ENCODE data around the gene KRTAP1-4.
"Not testable (repeated sequence)": the region's sequence is repeated elsewhere in the genome, so short reads cannot be mapped to it uniquely, and the experiment has no call there.

The KRTAP1-4 gene

DNA sequence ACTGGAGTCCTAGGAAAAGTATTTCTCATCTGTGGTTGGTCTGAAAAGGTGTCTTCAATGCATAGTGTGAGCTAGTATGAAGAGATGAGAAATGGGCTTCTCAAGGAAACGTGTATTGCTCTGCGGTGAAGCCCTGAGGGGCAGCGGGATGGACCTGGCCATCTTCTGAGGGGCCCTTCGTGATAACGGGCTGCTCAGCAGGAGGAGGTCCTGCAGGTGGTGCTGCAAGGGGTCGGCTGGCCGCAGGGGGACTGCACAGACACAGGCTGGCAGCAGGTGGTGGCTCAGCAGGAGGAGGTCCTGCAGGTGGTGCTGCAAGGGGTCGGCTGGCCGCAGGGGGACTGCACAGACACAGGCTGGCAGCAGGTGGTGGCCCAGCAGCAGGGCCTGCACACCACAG lies 24.6 kb upstream of the KRTAP1-4 start:
- H3K4ac ChIP-seq (ENCODE audit: low read depth in 1 of 2, low read length in 2 of 2); H3K9ac ChIP-seq (ENCODE audit: low read length); H3K18ac ChIP-seq (ENCODE audit: low read depth in 1 of 2, low read length in 2 of 2); H2BK15ac ChIP-seq (ENCODE audit: low read depth, poor library complexity, severe bottlenecking); H3K23ac ChIP-seq (ENCODE audit: low read length in 2 of 2); H3K9me3 ChIP-seq (ENCODE audit: control insufficient read depth, low read length); H4K91ac ChIP-seq (ENCODE audit: low read length); H3K27me3 ChIP-seq (ENCODE audit: control insufficient read depth in 1 of 2, insufficient read depth in 1 of 2, low read length in 2 of 2); DNase-seq; H2AFZ ChIP-seq (ENCODE audit: low read depth, low read length); H3K4me2 ChIP-seq (ENCODE audit: low read length, poor library complexity, severe bottlenecking); H2BK120ac ChIP-seq (ENCODE audit: low read depth, low read length); H2AK5ac ChIP-seq (ENCODE audit: low read length, severe bottlenecking); H3K14ac ChIP-seq (ENCODE audit: low read length in 2 of 2); H2BK5ac ChIP-seq (ENCODE audit: low read depth, low read length, poor library complexity, severe bottlenecking); H3K36me3 ChIP-seq (ENCODE audit: control insufficient read depth in 1 of 2, insufficient read depth in 2 of 2, low read depth in 1 of 2, low read length in 2 of 2); H3K79me1 ChIP-seq (replicated peaks; ENCODE audit: low read length, poor library complexity, severe bottlenecking); H4K8ac ChIP-seq (ENCODE audit: low read length); H2BK12ac ChIP-seq (ENCODE audit: low read length in 2 of 2); H3K4me1 ChIP-seq (ENCODE audit: control insufficient read depth, insufficient read depth, low read depth, low read length); H3K27ac ChIP-seq (ENCODE audit: low read length, poor library complexity, severe bottlenecking); H3K4me3 ChIP-seq (ENCODE audit: insufficient read depth in 1 of 2, low read depth in 1 of 2, low read length in 2 of 2): not testable (repeated sequence)
- 75% methylated on average over 7 of the region's 9 CpGs for WGBS

DNA sequence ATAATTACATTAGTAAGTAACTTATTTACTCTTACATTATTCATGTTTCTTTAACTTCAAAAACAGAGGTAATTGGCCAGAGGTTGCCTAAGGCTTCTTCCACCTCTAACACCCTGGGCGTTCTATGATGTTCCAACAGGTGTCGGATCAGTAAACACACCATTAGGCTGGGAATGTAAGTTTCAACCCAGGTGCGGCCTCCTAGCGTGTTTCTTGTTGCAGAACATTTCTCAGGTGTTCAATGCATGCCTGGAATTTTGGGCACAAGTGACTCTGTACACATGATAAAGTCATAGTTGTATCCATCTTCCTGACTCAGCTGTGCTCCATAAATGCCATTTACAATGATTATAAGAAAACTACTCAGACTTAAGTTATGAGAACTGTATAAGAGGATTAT lies 24.0 kb upstream of the KRTAP1-4 start:
- Histone ChIP-seq H2AK5ac (ENCODE audit: low read length, severe bottlenecking) (no peak overlapping the region), H4K91ac (ENCODE audit: low read length) (no peak overlapping the region), H3K9me3 (ENCODE audit: control insufficient read depth, low read length) (no peaks in the 10 kb centered on the region), H2AFZ (ENCODE audit: low read depth, low read length) (no peak overlapping the region), H3K27ac (ENCODE audit: low read length, poor library complexity, severe bottlenecking) (no peak overlapping the region), H3K18ac (ENCODE audit: low read depth in 1 of 2, low read length in 2 of 2) (no peak overlapping the region), H3K23ac (ENCODE audit: low read length in 2 of 2) (no peak overlapping the region), H4K8ac (ENCODE audit: low read length) (no peak overlapping the region), H3K27me3 (ENCODE audit: control insufficient read depth in 1 of 2, insufficient read depth in 1 of 2, low read length in 2 of 2) (no peaks in the 10 kb centered on the region), H3K79me1 (replicated peaks; ENCODE audit: low read length, poor library complexity, severe bottlenecking) (no peaks in the 10 kb centered on the region), H3K36me3 (ENCODE audit: control insufficient read depth in 1 of 2, insufficient read depth in 2 of 2, low read depth in 1 of 2, low read length in 2 of 2) (no peaks in the 10 kb centered on the region), H2BK12ac (ENCODE audit: low read length in 2 of 2) (no peak overlapping the region), H3K4me1 (ENCODE audit: control insufficient read depth, insufficient read depth, low read depth, low read length) (peaks cover 2% of the 10 kb centered on the region), H2BK5ac (ENCODE audit: low read depth, low read length, poor library complexity, severe bottlenecking) (no peak overlapping the region), H3K4ac (ENCODE audit: low read depth in 1 of 2, low read length in 2 of 2) (no peak overlapping the region), H3K4me2 (ENCODE audit: low read length, poor library complexity, severe bottlenecking) (no peak overlapping the region), H3K4me3 (ENCODE audit: insufficient read depth in 1 of 2, low read depth in 1 of 2, low read length in 2 of 2) (no peak overlapping the region), H2BK15ac (ENCODE audit: low read depth, poor library complexity, severe bottlenecking) (no peak overlapping the region), H3K14ac (ENCODE audit: low read length in 2 of 2) (no peak overlapping the region), H2BK120ac (ENCODE audit: low read depth, low read length) (no peak overlapping the region), H3K9ac (ENCODE audit: low read length) (no peak overlapping the region)
- WGBS, result 93% methylated on average over 4 of the region's 4 CpGs
- DNase-seq, result no peak

DNA sequence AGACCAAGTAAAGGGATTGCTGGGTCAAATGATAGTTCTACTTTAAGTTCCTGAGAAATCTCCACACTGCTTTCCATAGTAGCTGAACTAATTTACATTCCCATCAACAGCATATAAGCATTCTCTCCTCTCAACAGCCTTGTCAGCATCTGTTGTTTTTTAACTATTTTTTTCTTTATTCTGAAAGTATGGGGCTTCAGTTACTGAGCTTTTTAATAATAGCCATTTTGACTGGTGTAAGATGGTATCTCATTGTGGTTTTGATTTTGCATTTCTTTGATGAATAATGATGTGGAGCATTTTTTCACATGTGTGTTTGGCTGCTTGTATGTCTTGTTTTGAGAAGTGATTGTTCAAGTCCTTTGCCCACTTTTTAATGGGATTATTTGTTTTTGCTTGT lies 22.6 kb upstream of the KRTAP1-4 start:
- H2AK5ac ChIP-seq (ENCODE audit: low read length, severe bottlenecking), result no peak overlapping the region
- H2BK12ac ChIP-seq (ENCODE audit: low read length in 2 of 2), result no peak overlapping the region
- no peaks in the 10 kb centered on the region for H3K9me3 ChIP-seq (ENCODE audit: control insufficient read depth, low read length)
- no peak overlapping the region for H3K4me2 ChIP-seq (ENCODE audit: low read length, poor library complexity, severe bottlenecking)
- no peaks in the 10 kb centered on the region for H3K36me3 ChIP-seq (ENCODE audit: control insufficient read depth in 1 of 2, insufficient read depth in 2 of 2, low read depth in 1 of 2, low read length in 2 of 2)
- no peak overlapping the region for H2BK120ac ChIP-seq (ENCODE audit: low read depth, low read length)
- no peak overlapping the region for H3K18ac ChIP-seq (ENCODE audit: low read depth in 1 of 2, low read length in 2 of 2)
- H2BK5ac ChIP-seq (ENCODE audit: low read depth, low read length, poor library complexity, severe bottlenecking), result no peak overlapping the region
- no peak overlapping the region for H2BK15ac ChIP-seq (ENCODE audit: low read depth, poor library complexity, severe bottlenecking)
- no peak overlapping the region for H3K4me3 ChIP-seq (ENCODE audit: insufficient read depth in 1 of 2, low read depth in 1 of 2, low read length in 2 of 2)
- DNase-seq, result no peak
- no peak overlapping the region for H2AFZ ChIP-seq (ENCODE audit: low read depth, low read length)
- H3K79me1 ChIP-seq (replicated peaks; ENCODE audit: low read length, poor library complexity, severe bottlenecking), result no peaks in the 10 kb centered on the region
- H3K9ac ChIP-seq (ENCODE audit: low read length), result no peak overlapping the region
- H3K14ac ChIP-seq (ENCODE audit: low read length in 2 of 2), result no peak overlapping the region
- no peak overlapping the region for H4K91ac ChIP-seq (ENCODE audit: low read length)
- H3K27ac ChIP-seq (ENCODE audit: low read length, poor library complexity, severe bottlenecking), result no peak overlapping the region
- no peak overlapping the region for H3K23ac ChIP-seq (ENCODE audit: low read length in 2 of 2)
- no peak overlapping the region for H4K8ac ChIP-seq (ENCODE audit: low read length)
- H3K27me3 ChIP-seq (ENCODE audit: control insufficient read depth in 1 of 2, insufficient read depth in 1 of 2, low read length in 2 of 2), result no peaks in the 10 kb centered on the region
- peaks cover 5% of the 10 kb centered on the region for H3K4me1 ChIP-seq (ENCODE audit: control insufficient read depth, insufficient read depth, low read depth, low read length)
- H3K4ac ChIP-seq (ENCODE audit: low read depth in 1 of 2, low read length in 2 of 2), result no peak overlapping the region

DNA sequence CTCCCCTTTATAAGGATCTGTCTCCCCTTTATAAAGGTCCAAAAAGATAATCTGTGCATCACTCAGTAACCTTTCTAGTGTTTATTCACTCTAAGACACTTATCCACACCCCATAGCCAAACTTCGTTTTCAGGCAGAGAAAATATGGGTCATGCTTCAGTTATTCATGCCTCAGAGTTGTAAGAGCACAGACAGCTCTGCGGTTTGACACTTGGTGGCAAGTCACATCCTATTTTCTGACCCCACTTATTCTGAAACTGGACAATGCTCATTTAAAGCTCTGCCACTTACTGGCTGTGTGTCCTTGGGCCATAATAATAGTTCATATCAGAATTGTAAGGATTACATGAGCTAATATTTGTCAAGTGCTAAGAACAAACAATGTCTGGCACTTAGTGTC lies 19.1 kb upstream of the KRTAP1-4 start:
- no peak overlapping the region for H2BK120ac ChIP-seq (ENCODE audit: low read depth, low read length)

More for the DNA sequence above, 19.1 kb upstream of the KRTAP1-4 start:
- WGBS, result 20% methylated on average over 2 of the region's 2 CpGs
- Histone ChIP-seq H3K9me3 (ENCODE audit: control insufficient read depth, low read length) (no peaks in the 10 kb centered on the region), H3K36me3 (ENCODE audit: control insufficient read depth in 1 of 2, insufficient read depth in 2 of 2, low read depth in 1 of 2, low read length in 2 of 2) (no peaks in the 10 kb centered on the region), H2BK5ac (ENCODE audit: low read depth, low read length, poor library complexity, severe bottlenecking) (no peak overlapping the region), H2AFZ (ENCODE audit: low read depth, low read length) (no peak overlapping the region), H3K4me3 (ENCODE audit: insufficient read depth in 1 of 2, low read depth in 1 of 2, low read length in 2 of 2) (no peak overlapping the region), H3K23ac (ENCODE audit: low read length in 2 of 2) (no peak overlapping the region), H3K4ac (ENCODE audit: low read depth in 1 of 2, low read length in 2 of 2) (no peak overlapping the region), H3K9ac (ENCODE audit: low read length) (peak overlapping the region; percentile 7), H3K27me3 (ENCODE audit: control insufficient read depth in 1 of 2, insufficient read depth in 1 of 2, low read length in 2 of 2) (no peaks in the 10 kb centered on the region), H2BK12ac (ENCODE audit: low read length in 2 of 2) (no peak overlapping the region), H3K27ac (ENCODE audit: low read length, poor library complexity, severe bottlenecking) (peak overlapping the region; percentile 57), H3K4me2 (ENCODE audit: low read length, poor library complexity, severe bottlenecking) (peak overlapping the region; percentile 3), H3K18ac (ENCODE audit: low read depth in 1 of 2, low read length in 2 of 2) (no peak overlapping the region), H2BK15ac (ENCODE audit: low read depth, poor library complexity, severe bottlenecking) (no peak overlapping the region), H3K4me1 (ENCODE audit: control insufficient read depth, insufficient read depth, low read depth, low read length) (peaks cover 8% of the 10 kb centered on the region), H4K8ac (ENCODE audit: low read length) (no peak overlapping the region), H3K79me1 (replicated peaks; ENCODE audit: low read length, poor library complexity, severe bottlenecking) (no peaks in the 10 kb centered on the region), H3K14ac (ENCODE audit: low read length in 2 of 2) (no peak overlapping the region), H2AK5ac (ENCODE audit: low read length, severe bottlenecking) (no peak overlapping the region), H4K91ac (ENCODE audit: low read length) (no peak overlapping the region)
- peak; percentile 78 for DNase-seq
